Nephron progenitor cell (in vitro differentiated cells): ENCODE measurements around the gene RILP.
"Not testable (repeated sequence)": the region's sequence is repeated elsewhere in the genome, so short reads cannot be mapped to it uniquely, and the experiment has no call there.

Experiments
- DNase-seq: peaks from one replicate; pipeline ENCODE4 v3.0.0; 2021
- H3K27ac Mint-ChIP-seq: 2 replicates; pipeline ENCODE4 v1.8.0; 2021; ENCODE audit warnings: mild to moderate bottlenecking, moderate library complexity, mixed read lengths
- H3K27me3 Mint-ChIP-seq: 2 replicates; pipeline ENCODE4 v1.8.0; 2021; ENCODE audit warnings: mild to moderate bottlenecking, low read depth, mixed read lengths; ENCODE audit not compliant: poor library complexity
- H3K36me3 Mint-ChIP-seq: 2 replicates; pipeline ENCODE4 v1.8.0; 2021; ENCODE audit warnings: low read depth, mixed read lengths
- H3K4me1 Mint-ChIP-seq: 2 replicates; pipeline ENCODE4 v1.8.0; 2021; ENCODE audit warnings: mixed read lengths
- H3K4me3 Mint-ChIP-seq: 2 replicates; pipeline ENCODE4 v1.8.0; 2021; ENCODE audit warnings: mild to moderate bottlenecking, moderate library complexity, mixed read lengths
- H3K9me3 Mint-ChIP-seq: 2 replicates; pipeline ENCODE4 v1.8.0; 2021; ENCODE audit warnings: mild to moderate bottlenecking, moderate library complexity, mixed read lengths
- CTCF ChIP-seq: fragments of 200-600 bp; sonication (generic); IDR thresholded peaks from 2 replicates; pipeline ENCODE4 v1.5.0; 2021; ENCODE audit warnings: antibody characterized with exemption

Gene RILP

GRCh38 chr17:1661045-1661444, 11.4 kb upstream of the RILP start:
- no peak for TF ChIP-seq CTCF
- Mint-ChIP-seq H3K36me3 (peaks cover 93% of the 10 kb centered on the region), H3K27me3 (peaks cover 3% of the 10 kb centered on the region), H3K27ac (no peak overlapping the region), H3K4me3 (no peak overlapping the region), H3K9me3 (no peaks in the 10 kb centered on the region), H3K4me1 (no peaks in the 10 kb centered on the region)
- DNase-seq: no peak

- H3K27me3 Mint-ChIP-seq: peaks cover 3% of the 10 kb centered on the region
- no peak for TF ChIP-seq CTCF
- H3K27ac Mint-ChIP-seq: no peak overlapping the region
- H3K36me3 Mint-ChIP-seq: peaks cover 86% of the 10 kb centered on the region
- no peak for DNase-seq
- no peaks in the 10 kb centered on the region for H3K4me1 Mint-ChIP-seq
- H3K4me3 Mint-ChIP-seq: no peak overlapping the region
- H3K9me3 Mint-ChIP-seq: no peaks in the 10 kb centered on the region
Measured at GRCh38 chr17:1658100-1658499, 8.4 kb upstream of the RILP start.

- Mint-ChIP-seq H3K9me3 (no peaks in the 10 kb centered on the region), H3K4me1 (no peaks in the 10 kb centered on the region), H3K27me3 (no peaks in the 10 kb centered on the region), H3K36me3 (peaks cover 64% of the 10 kb centered on the region), H3K27ac (no peak overlapping the region), H3K4me3 (no peak overlapping the region)
- no peak for TF ChIP-seq CTCF
- no peak for DNase-seq
Measured at GRCh38 chr17:1653735-1654134, 4.1 kb upstream of the RILP start.

GRCh38 chr17:1652794-1653193, 3.1 kb upstream of the RILP start:
- peaks cover 55% of the 10 kb centered on the region for H3K36me3 Mint-ChIP-seq
- not testable (repeated sequence) for DNase-seq, H3K4me1 Mint-ChIP-seq, H3K27me3 Mint-ChIP-seq, H3K9me3 Mint-ChIP-seq, H3K4me3 Mint-ChIP-seq, H3K27ac Mint-ChIP-seq

- Mint-ChIP-seq H3K36me3 (peaks cover 44% of the 10 kb centered on the region), H3K27ac (no peak overlapping the region), H3K4me1 (peaks cover 10% of the 10 kb centered on the region), H3K27me3 (peaks cover 10% of the 10 kb centered on the region), H3K9me3 (no peaks in the 10 kb centered on the region), H3K4me3 (no peak overlapping the region)
- DNase-seq: no peak
- TF ChIP-seq CTCF: no peak
Measured at GRCh38 chr17:1651559-1651844, 1.8 kb upstream of the RILP start.

- peaks cover 16% of the 10 kb centered on the region for H3K4me1 Mint-ChIP-seq
- no peak overlapping the region for H3K27ac Mint-ChIP-seq
- H3K4me3 Mint-ChIP-seq: no peak overlapping the region
- H3K36me3 Mint-ChIP-seq: peaks cover 38% of the 10 kb centered on the region
- no peaks in the 10 kb centered on the region for H3K9me3 Mint-ChIP-seq
- no peak for DNase-seq
- peaks cover 14% of the 10 kb centered on the region for H3K27me3 Mint-ChIP-seq
- TF ChIP-seq CTCF: no peak
Measured at GRCh38 chr17:1650731-1651558, 1.3 kb upstream of the RILP start.
